C4-2B (cell line): ENCODE data around the gene TUBA4A.

Experiments used
- ZFX ChIP-seq: fragments of 450-650 bp; IDR thresholded peaks from 2 replicates; pipeline ENCODE4 v1.6.1; 2017
- TF ChIP-seq, protein P1 (sequence below): fragments of 450-650 bp; conservative IDR thresholded peaks from 2 replicates; pipeline ENCODE4 v1.5.1; 2017; ENCODE audit warnings: mild to moderate bottlenecking

GRCh38 chr2:219218217-219218731 lies 35.4 kb downstream of the TUBA4A start:
- TF ChIP-seq, protein P1, sequence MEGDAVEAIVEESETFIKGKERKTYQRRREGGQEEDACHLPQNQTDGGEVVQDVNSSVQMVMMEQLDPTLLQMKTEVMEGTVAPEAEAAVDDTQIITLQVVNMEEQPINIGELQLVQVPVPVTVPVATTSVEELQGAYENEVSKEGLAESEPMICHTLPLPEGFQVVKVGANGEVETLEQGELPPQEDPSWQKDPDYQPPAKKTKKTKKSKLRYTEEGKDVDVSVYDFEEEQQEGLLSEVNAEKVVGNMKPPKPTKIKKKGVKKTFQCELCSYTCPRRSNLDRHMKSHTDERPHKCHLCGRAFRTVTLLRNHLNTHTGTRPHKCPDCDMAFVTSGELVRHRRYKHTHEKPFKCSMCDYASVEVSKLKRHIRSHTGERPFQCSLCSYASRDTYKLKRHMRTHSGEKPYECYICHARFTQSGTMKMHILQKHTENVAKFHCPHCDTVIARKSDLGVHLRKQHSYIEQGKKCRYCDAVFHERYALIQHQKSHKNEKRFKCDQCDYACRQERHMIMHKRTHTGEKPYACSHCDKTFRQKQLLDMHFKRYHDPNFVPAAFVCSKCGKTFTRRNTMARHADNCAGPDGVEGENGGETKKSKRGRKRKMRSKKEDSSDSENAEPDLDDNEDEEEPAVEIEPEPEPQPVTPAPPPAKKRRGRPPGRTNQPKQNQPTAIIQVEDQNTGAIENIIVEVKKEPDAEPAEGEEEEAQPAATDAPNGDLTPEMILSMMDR: no peak
- peak; percentile 88; the same call in 1 of the 2 replicates for TF ChIP-seq ZFX
